Liver (tissue), 9 donors: ENCODE results near the gene MYBPC1. TPM values are rescaled to one million over a fixed set of nuclear protein-coding genes. Genes with fewer than 3 reads are reported as not detected.

Experiments used
- DNase-seq: peaks from one replicate; pipeline ENCODE4 v3.0.0-alpha.2; 2017; ENCODE audit warnings: low spot score
- H3K27ac ChIP-seq, 2 donors: one replicate each; pipeline ENCODE4 v1.7.0; 2013; ENCODE audit warnings: inconsistent platforms in 2 of 2, low read length in 2 of 2, control low read depth in 1 of 2, low read depth in 1 of 2, mild to moderate bottlenecking in 1 of 2
- H3K27me3 ChIP-seq, 4 donors: one replicate each; pipeline versions ENCODE4 v1.6.1 to v1.7.0; 2013; ENCODE audit warnings: low read length in 3 of 4, inconsistent platforms in 1 of 4, mild to moderate bottlenecking in 1 of 4, moderate library complexity in 1 of 4; ENCODE audit not compliant: control insufficient read depth in 4 of 4, insufficient read depth in 4 of 4
- H3K36me3 ChIP-seq, 4 donors: one replicate each; pipeline versions ENCODE4 v1.6.1 to v1.7.0; 2013; ENCODE audit warnings: low read length in 3 of 4, mild to moderate bottlenecking in 3 of 4, low read depth in 1 of 4, moderate library complexity in 1 of 4; ENCODE audit not compliant: control insufficient read depth in 4 of 4, insufficient read depth in 3 of 4
- H3K4me1 ChIP-seq, 4 donors: one replicate each; pipeline versions ENCODE4 v1.6.1 to v1.7.0; 2013; ENCODE audit warnings: low read length in 3 of 4, mild to moderate bottlenecking in 3 of 4, moderate library complexity in 1 of 4; ENCODE audit not compliant: control insufficient read depth in 4 of 4, insufficient read depth in 4 of 4
- H3K4me3 ChIP-seq, 3 donors: one replicate each; pipeline versions ENCODE4 v1.6.1 to v1.7.0; 2013; ENCODE audit warnings: low read length in 3 of 3, control low read depth in 1 of 3, low read depth in 1 of 3, mild to moderate bottlenecking in 1 of 3
- H3K9ac ChIP-seq, 2 donors: one replicate each; pipeline ENCODE4 v1.7.0; 2013; ENCODE audit warnings: low read length in 2 of 2, mild to moderate bottlenecking in 2 of 2, moderate library complexity in 2 of 2, control low read depth in 1 of 2, low read depth in 1 of 2
- H3K9me3 ChIP-seq, 4 donors: one replicate each; pipeline versions ENCODE4 v1.6.1 to v1.7.0; 2013; ENCODE audit warnings: low read length in 3 of 4; ENCODE audit not compliant: control insufficient read depth in 4 of 4
- CTCF ChIP-seq: fragments of 150-350 bp; IDR thresholded peaks from 2 replicates; pipeline ENCODE4 v1.5.1; 2017; ENCODE audit warnings: improper control_type of control experiment, low read depth, low read length; ENCODE audit not compliant: missing input control
- EGR1 ChIP-seq, 2 donors: IDR thresholded peaks; 2 replicates each; pipeline ENCODE4 v1.6.1; 2016 to 2018; ENCODE audit warnings: antibody characterized with exemption in 2 of 2, low read depth in 2 of 2
- FOXA1 ChIP-seq: IDR thresholded peaks from 2 replicates; pipeline ENCODE4 v1.6.1; 2016; ENCODE audit warnings: antibody characterized with exemption
- FOXA2 ChIP-seq: IDR thresholded peaks from 2 replicates; pipeline ENCODE4 v1.6.1; 2016; ENCODE audit warnings: antibody characterized with exemption
- GABPA ChIP-seq, 2 donors: IDR thresholded peaks in 1 of 2; conservative IDR thresholded peaks in 1 of 2; 2 replicates each; pipeline ENCODE4 v1.6.1; 2016; ENCODE audit warnings: antibody characterized with exemption in 2 of 2, mild to moderate bottlenecking in 1 of 2, moderate library complexity in 1 of 2
- HNF4A ChIP-seq, 2 donors: conservative IDR thresholded peaks; 2 replicates each; pipeline ENCODE4 v1.6.1; 2016; ENCODE audit warnings: antibody characterized with exemption in 2 of 2, mild to moderate bottlenecking in 2 of 2
- HNF4G ChIP-seq: IDR thresholded peaks from 2 replicates; pipeline ENCODE4 v1.6.1; 2016; ENCODE audit warnings: antibody characterized with exemption
- JUND ChIP-seq, 2 donors: IDR thresholded peaks; 2 replicates each; pipeline ENCODE4 v1.6.1; 2016; ENCODE audit warnings: antibody characterized with exemption in 2 of 2
- NR2F2 ChIP-seq: IDR thresholded peaks from 2 replicates; pipeline ENCODE4 v1.6.1; 2016; ENCODE audit warnings: antibody characterized with exemption
- RAD21 ChIP-seq, 2 donors: IDR thresholded peaks; 2 replicates each; pipeline ENCODE4 v1.6.1; 2016; ENCODE audit warnings: antibody characterized with exemption in 2 of 2, mild to moderate bottlenecking in 2 of 2
- RXRA ChIP-seq, 2 donors: IDR thresholded peaks; 2 replicates each; pipeline ENCODE4 v1.6.1; 2017 to 2018; ENCODE audit warnings: antibody characterized with exemption in 2 of 2, mild to moderate bottlenecking in 1 of 2
- SP1 ChIP-seq: IDR thresholded peaks from 2 replicates; pipeline ENCODE4 v1.6.1; 2018; ENCODE audit warnings: antibody characterized with exemption, mild to moderate bottlenecking
- TAF1 ChIP-seq: conservative IDR thresholded peaks from 2 replicates; pipeline ENCODE4 v1.6.1; 2016; ENCODE audit warnings: antibody characterized with exemption, mild to moderate bottlenecking
- YY1 ChIP-seq: IDR thresholded peaks from 2 replicates; pipeline ENCODE4 v1.6.1; 2016; ENCODE audit warnings: antibody characterized with exemption, mild to moderate bottlenecking
- WGBS: extraction: QIAGEN DNeasy Blood & Tissue Kit; methylation state at CpG from one replicate; pipeline ENCODE4 v1.1.7; 2013; 5-methylcytosine and 5-hydroxymethylcytosine counted together
- polyA plus RNA-seq, 2 donors: library from polyadenylated mRNA; stranded (reverse) in 1 of 2; unstranded in 1 of 2; fragments of 200-250 nt in 1 of 2; fragments of >200 nt in 1 of 2; fragmentation: Nextera tagmentation in 1 of 2; extraction: Ambion mirVana in 1 of 2; gene quantifications; one replicate each; pipeline versions ENCODE4 v1.2.1 to v1.2.3, GENCODE V29; 2013 to 2015
- total RNA-seq, 2 donors: library from RNA; depleted of rRNA; stranded (reverse); fragments of >200 nt; gene quantifications; one replicate each; pipeline ENCODE4 v1.2.3, GENCODE V29; 2014
- TF ChIP-seq, protein P1 (sequence below): IDR thresholded peaks from 2 replicates; pipeline ENCODE4 v1.6.1; 2016; ENCODE audit warnings: antibody characterized with exemption
- TF ChIP-seq, protein P2 (sequence below): IDR thresholded peaks from 2 replicates; pipeline ENCODE4 v1.6.1; 2016; ENCODE audit warnings: antibody characterized with exemption
- TF ChIP-seq, protein P3 (sequence below): IDR thresholded peaks from 2 replicates; pipeline ENCODE4 v1.6.1; 2016; ENCODE audit warnings: antibody characterized with exemption
- TF ChIP-seq, protein P4 (sequence below): IDR thresholded peaks from 2 replicates; pipeline ENCODE4 v1.6.1; 2016; ENCODE audit warnings: antibody characterized with exemption, mild to moderate bottlenecking
- donor health status: healthy.
- donor health status: healthy.
- donor health status: healthy.
- donor health status: healthy.
- donor health status: healthy.

MYBPC1 gene
- total and polyA plus RNA-seq, 4 donors = under 0.01 TPM; not detected in 3

DNA sequence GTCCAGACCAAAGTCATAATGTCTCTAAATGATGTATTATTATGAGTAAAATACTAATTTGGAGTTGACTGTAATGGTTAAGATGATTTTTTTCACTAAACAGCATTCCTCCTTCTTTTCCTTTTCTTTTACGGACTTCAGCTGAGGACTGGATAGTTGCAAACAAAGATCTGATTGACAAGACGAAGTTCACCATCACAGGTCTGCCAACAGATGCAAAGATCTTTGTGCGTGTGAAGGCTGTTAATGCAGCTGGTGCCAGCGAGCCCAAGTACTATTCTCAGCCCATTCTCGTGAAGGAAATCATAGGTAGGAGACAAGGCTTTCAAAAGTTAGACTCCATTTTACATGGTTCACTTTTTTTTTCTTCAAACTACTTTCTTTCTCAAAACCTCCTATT is 72.8 kb downstream of the MYBPC1 start:
- Histone ChIP-seq H3K9ac (no peak overlapping the region), H3K27ac (no peak overlapping the region), H3K36me3 (no peaks in the 10 kb centered on the region), H3K4me1 (peaks cover 0 to 6% (median 3%) of the 10 kb centered on the region in 4 donors), H3K27me3 (no peaks in the 10 kb centered on the region), H3K9me3 (no peaks in the 10 kb centered on the region), H3K4me3 (no peak overlapping the region)
- TF ChIP-seq NR2F2 (no peak), SP1 (no peak), GABPA (IDR thresholded peaks at IDR 0.05 in 1 of 2, conservative IDR thresholded peaks at IDR 0.05 in 1 of 2) (no peak), EGR1 (IDR thresholded peaks at IDR 0.05; ENCODE audit: low read depth in 2 of 2) (no peak), TAF1 (no peak), CTCF (no peak), HNF4A (conservative IDR thresholded peaks at IDR 0.05) (no peak), FOXA1 (no peak), JUND (IDR thresholded peaks at IDR 0.05) (no peak)
- TF ChIP-seq, protein P1, sequence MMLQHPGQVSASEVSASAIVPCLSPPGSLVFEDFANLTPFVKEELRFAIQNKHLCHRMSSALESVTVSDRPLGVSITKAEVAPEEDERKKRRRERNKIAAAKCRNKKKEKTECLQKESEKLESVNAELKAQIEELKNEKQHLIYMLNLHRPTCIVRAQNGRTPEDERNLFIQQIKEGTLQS = no peak
- TF ChIP-seq, protein P2, sequence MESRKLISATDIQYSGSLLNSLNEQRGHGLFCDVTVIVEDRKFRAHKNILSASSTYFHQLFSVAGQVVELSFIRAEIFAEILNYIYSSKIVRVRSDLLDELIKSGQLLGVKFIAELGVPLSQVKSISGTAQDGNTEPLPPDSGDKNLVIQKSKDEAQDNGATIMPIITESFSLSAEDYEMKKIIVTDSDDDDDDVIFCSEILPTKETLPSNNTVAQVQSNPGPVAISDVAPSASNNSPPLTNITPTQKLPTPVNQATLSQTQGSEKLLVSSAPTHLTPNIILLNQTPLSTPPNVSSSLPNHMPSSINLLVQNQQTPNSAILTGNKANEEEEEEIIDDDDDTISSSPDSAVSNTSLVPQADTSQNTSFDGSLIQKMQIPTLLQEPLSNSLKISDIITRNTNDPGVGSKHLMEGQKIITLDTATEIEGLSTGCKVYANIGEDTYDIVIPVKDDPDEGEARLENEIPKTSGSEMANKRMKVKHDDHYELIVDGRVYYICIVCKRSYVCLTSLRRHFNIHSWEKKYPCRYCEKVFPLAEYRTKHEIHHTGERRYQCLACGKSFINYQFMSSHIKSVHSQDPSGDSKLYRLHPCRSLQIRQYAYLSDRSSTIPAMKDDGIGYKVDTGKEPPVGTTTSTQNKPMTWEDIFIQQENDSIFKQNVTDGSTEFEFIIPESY = no peak
- DNase-seq = no peak
- 78% methylated on average over 5 of the region's 5 CpGs for WGBS

DNA sequence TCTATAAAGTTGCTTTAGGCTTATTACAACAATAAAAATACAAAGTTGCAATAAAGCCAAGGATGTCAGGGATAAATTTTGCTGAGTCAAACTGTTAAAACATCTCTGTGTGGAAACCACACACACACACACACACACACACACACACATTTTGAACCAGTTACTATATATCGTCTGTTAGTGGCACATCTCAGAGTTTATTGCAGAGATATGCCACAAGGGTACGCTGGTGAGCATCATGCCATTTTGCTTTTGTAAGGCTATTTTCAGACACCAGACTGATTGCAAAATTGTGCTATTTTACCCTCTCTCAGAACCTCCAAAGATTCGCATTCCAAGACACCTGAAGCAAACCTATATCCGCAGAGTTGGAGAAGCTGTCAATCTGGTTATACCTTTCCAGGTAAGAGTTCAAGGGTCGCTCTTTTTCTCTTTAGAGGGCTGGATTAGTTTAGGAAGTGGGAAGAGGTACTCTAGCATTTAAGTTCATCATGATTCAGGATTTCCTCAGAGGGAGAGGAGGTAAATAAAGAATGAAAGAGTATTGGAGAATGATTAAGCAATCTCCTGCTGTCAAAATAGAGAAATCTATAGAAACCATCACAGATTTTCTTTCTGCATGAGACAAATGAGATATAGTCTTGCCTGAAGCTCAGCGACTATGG is 75.4 kb downstream of the MYBPC1 start:
- DNase-seq = peak; percentile 62
- no peaks in the 10 kb centered on the region for H3K36me3 ChIP-seq
- H3K4me3 ChIP-seq = no peak overlapping the region
- H3K4me1 ChIP-seq = peaks cover under 1 to 6% (median 3%) of the 10 kb centered on the region in 4 donors
- TF ChIP-seq GABPA (IDR thresholded peaks at IDR 0.05 in 1 of 2, conservative IDR thresholded peaks at IDR 0.05 in 1 of 2) (no peak), HNF4G (no peak), EGR1 (IDR thresholded peaks at IDR 0.05; ENCODE audit: low read depth in 2 of 2) (no peak), HNF4A (conservative IDR thresholded peaks at IDR 0.05) (peak in 1 of 2 donors; percentile 37), YY1 (peak; percentile 28), RAD21 (IDR thresholded peaks at IDR 0.05) (peak; percentile 86 to 96), TAF1 (no peak), RXRA (IDR thresholded peaks at IDR 0.05) (peak; percentile 30 to 31), SP1 (no peak), CTCF (peak; percentile 78), NR2F2 (no peak), FOXA2 (no peak), FOXA1 (no peak), JUND (IDR thresholded peaks at IDR 0.05) (no peak)
- TF ChIP-seq, protein P3, sequence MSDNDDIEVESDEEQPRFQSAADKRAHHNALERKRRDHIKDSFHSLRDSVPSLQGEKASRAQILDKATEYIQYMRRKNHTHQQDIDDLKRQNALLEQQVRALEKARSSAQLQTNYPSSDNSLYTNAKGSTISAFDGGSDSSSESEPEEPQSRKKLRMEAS = no peak
- TF ChIP-seq, protein P2 = no peak
- TF ChIP-seq, protein P1 = no peak
- TF ChIP-seq, protein P4, sequence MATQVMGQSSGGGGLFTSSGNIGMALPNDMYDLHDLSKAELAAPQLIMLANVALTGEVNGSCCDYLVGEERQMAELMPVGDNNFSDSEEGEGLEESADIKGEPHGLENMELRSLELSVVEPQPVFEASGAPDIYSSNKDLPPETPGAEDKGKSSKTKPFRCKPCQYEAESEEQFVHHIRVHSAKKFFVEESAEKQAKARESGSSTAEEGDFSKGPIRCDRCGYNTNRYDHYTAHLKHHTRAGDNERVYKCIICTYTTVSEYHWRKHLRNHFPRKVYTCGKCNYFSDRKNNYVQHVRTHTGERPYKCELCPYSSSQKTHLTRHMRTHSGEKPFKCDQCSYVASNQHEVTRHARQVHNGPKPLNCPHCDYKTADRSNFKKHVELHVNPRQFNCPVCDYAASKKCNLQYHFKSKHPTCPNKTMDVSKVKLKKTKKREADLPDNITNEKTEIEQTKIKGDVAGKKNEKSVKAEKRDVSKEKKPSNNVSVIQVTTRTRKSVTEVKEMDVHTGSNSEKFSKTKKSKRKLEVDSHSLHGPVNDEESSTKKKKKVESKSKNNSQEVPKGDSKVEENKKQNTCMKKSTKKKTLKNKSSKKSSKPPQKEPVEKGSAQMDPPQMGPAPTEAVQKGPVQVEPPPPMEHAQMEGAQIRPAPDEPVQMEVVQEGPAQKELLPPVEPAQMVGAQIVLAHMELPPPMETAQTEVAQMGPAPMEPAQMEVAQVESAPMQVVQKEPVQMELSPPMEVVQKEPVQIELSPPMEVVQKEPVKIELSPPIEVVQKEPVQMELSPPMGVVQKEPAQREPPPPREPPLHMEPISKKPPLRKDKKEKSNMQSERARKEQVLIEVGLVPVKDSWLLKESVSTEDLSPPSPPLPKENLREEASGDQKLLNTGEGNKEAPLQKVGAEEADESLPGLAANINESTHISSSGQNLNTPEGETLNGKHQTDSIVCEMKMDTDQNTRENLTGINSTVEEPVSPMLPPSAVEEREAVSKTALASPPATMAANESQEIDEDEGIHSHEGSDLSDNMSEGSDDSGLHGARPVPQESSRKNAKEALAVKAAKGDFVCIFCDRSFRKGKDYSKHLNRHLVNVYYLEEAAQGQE = no peak
- 38% methylated on average over 6 of the region's 6 CpGs for WGBS
- H3K9me3 ChIP-seq = no peaks in the 10 kb centered on the region
- H3K27ac ChIP-seq = no peak overlapping the region
- no peak overlapping the region for H3K9ac ChIP-seq
- H3K27me3 ChIP-seq = no peaks in the 10 kb centered on the region
